ENCODE data around the gene EYA2.

DNA sequence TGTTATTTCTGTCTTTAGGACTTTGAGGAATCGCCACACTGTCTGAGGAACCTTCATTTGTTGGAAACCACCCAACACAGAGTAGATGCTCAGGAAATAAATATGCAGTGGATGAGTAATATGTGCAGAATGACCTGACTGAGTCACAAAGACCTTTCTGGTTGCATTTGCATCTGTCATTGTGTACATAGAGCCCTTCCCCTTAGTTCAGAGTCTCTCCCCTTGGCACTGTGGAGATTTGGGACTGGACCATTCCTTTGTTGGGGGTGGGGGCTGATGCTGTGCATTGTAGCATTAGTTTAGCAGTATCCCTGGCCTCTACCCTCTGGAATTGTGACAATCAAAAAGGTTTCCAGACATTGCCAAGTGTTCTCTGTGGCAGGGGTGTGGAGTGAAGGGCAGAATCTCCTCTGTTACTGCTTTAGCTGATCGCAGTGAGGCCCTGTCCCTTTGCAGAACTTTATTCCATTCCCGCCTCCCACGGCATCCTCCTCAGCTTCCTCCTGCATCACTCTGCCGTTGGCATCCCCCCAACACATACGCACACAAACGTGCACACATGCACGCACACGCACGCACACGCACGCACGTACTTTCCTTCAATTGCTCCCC, 64.5 kb downstream of the EYA2 start:
- TF ChIP-seq CTCF (IDR thresholded peaks at IDR 0.05) (no peak), EZH2 (IDR thresholded peaks at IDR 0.05; ENCODE audit: borderline replicate concordance, insufficient read depth, low read depth, low read length, poor library complexity, severe bottlenecking) (no peak)

Data from B cell (primary cell).